ENCODE results near the gene SP9.

DNA sequence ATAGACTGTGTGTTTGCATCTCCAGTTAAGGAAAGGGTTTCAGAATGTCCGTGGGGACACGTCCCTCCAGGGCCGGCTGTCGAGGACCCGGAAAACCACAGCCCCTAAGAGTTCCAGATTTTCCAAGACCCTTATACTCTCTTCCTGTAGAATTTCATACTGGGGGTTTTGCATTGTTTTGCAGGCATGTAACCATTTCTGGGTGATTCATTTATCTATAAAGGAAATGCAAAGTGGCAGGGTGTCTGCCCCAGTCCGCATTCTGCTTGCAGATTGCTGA lies 8.5 kb downstream of the SP9 start:
- TF ChIP-seq YY1 (IDR thresholded peaks at IDR 0.05; ENCODE audit: low read depth) (no peak), CREB1 (IDR thresholded peaks at IDR 0.05; ENCODE audit: low read depth) (no peak), EP300 (IDR thresholded peaks at IDR 0.05; ENCODE audit: borderline replicate concordance) (no peak), TAF1 (IDR thresholded peaks at IDR 0.05; ENCODE audit: low read depth) (no peak), MAX (IDR thresholded peaks at IDR 0.05) (no peak), RAD21 (IDR thresholded peaks at IDR 0.05; ENCODE audit: low read depth) (no peak), NFIC (IDR thresholded peaks at IDR 0.05) (no peak), TEAD4 (IDR thresholded peaks at IDR 0.05) (no peak)
- TF ChIP-seq, protein P1, sequence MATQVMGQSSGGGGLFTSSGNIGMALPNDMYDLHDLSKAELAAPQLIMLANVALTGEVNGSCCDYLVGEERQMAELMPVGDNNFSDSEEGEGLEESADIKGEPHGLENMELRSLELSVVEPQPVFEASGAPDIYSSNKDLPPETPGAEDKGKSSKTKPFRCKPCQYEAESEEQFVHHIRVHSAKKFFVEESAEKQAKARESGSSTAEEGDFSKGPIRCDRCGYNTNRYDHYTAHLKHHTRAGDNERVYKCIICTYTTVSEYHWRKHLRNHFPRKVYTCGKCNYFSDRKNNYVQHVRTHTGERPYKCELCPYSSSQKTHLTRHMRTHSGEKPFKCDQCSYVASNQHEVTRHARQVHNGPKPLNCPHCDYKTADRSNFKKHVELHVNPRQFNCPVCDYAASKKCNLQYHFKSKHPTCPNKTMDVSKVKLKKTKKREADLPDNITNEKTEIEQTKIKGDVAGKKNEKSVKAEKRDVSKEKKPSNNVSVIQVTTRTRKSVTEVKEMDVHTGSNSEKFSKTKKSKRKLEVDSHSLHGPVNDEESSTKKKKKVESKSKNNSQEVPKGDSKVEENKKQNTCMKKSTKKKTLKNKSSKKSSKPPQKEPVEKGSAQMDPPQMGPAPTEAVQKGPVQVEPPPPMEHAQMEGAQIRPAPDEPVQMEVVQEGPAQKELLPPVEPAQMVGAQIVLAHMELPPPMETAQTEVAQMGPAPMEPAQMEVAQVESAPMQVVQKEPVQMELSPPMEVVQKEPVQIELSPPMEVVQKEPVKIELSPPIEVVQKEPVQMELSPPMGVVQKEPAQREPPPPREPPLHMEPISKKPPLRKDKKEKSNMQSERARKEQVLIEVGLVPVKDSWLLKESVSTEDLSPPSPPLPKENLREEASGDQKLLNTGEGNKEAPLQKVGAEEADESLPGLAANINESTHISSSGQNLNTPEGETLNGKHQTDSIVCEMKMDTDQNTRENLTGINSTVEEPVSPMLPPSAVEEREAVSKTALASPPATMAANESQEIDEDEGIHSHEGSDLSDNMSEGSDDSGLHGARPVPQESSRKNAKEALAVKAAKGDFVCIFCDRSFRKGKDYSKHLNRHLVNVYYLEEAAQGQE (IDR thresholded peaks at IDR 0.05; ENCODE audit: low read depth) = no peak

Data from Ishikawa (cell line).